Esophagus (tissue), 2 donors: ENCODE measurements around the gene CRABP2. TPM values are rescaled to one million over a fixed set of nuclear protein-coding genes. Genes with fewer than 3 reads are reported as not detected.
A peak's percentile ranks its signal among the peaks of the same experiment; 100 is the strongest.

Experiments used
- H3K27ac ChIP-seq, 2 donors: one replicate each; pipeline ENCODE4 v1.5.1; 2013; ENCODE audit warnings: low read depth in 2 of 2, mild to moderate bottlenecking in 2 of 2, inconsistent platforms in 1 of 2, low read length in 1 of 2, moderate library complexity in 1 of 2
- H3K27me3 ChIP-seq, 2 donors: one replicate each; pipeline ENCODE4 v1.6.1; 2013; ENCODE audit warnings: low read length in 2 of 2, control low read depth in 1 of 2, mild to moderate bottlenecking in 1 of 2; ENCODE audit not compliant: insufficient read depth in 2 of 2, control insufficient read depth in 1 of 2
- H3K36me3 ChIP-seq, 2 donors: one replicate each; pipeline ENCODE4 v1.6.1; 2013; ENCODE audit warnings: low read length in 1 of 2; ENCODE audit not compliant: control insufficient read depth in 2 of 2, insufficient read depth in 2 of 2
- H3K4me1 ChIP-seq, 2 donors: one replicate each; pipeline ENCODE4 v1.6.1; 2013; ENCODE audit warnings: low read length in 1 of 2; ENCODE audit not compliant: control insufficient read depth in 2 of 2, insufficient read depth in 2 of 2
- H3K4me3 ChIP-seq, 2 donors: one replicate each; pipeline ENCODE4 v1.5.1; 2013; ENCODE audit warnings: low read length in 2 of 2, mild to moderate bottlenecking in 2 of 2, low read depth in 1 of 2, moderate library complexity in 1 of 2
- H3K9me3 ChIP-seq, 2 donors: one replicate each; pipeline ENCODE4 v1.6.1; 2013; ENCODE audit warnings: mild to moderate bottlenecking in 2 of 2, low read depth in 1 of 2, low read length in 1 of 2, moderate library complexity in 1 of 2; ENCODE audit not compliant: control insufficient read depth in 2 of 2, insufficient read depth in 1 of 2
- WGBS, 2 donors: extraction: QIAGEN DNeasy Blood & Tissue Kit; methylation state at CpG; one replicate each; pipeline ENCODE4 v1.1.7; 2013; 5-methylcytosine and 5-hydroxymethylcytosine counted together
- polyA plus RNA-seq, 2 donors: library from polyadenylated mRNA; stranded (reverse); fragments of 200-250 nt; gene quantifications; one replicate each; pipeline ENCODE4 v1.2.3, GENCODE V29; 2013
- donor health status: healthy with polysubstance abuse.
- donor health status: Bipolar disorder and iron deficiency.

CRABP2 gene
- polyA plus RNA-seq, 2 donors = 1,310 to 1,799 TPM

GRCh38 chr1:156673387-156674121 lies 31.8 kb downstream of the CRABP2 start:
- WGBS, 2 donors = 63 to 70% methylated on average over 8 of the region's 8 CpGs
- no peak overlapping the region for H3K4me3 ChIP-seq
- H3K27me3 ChIP-seq = peaks cover 0 to 6% of the 10 kb centered on the region in 2 donors
- H3K9me3 ChIP-seq = no peaks in the 10 kb centered on the region
- H3K4me1 ChIP-seq = peaks cover 0 to 5% of the 10 kb centered on the region in 2 donors
- H3K27ac ChIP-seq = no peak overlapping the region
- no peaks in the 10 kb centered on the region for H3K36me3 ChIP-seq

DNA sequence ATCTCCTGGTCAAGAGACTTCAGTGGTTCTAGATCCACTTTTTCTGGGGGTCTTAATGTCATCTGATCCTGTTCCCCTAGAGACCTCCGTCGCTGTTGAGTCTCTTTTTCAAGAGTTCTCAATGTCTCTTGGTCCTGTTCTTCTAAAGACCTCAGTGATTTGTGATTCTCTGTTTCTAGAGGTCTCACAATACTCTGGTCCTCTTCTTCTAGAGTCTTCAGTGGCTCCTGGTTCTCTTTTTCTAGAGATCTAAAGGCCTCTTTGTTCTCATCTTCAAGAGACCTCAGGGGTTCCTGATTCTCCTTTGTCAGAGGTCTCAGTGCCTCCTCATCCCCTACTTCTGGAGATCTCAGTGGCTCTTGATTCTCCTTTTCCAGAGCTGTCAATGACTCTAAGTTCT lies 33.6 kb downstream of the CRABP2 start:
- no peaks in the 10 kb centered on the region for H3K9me3 ChIP-seq
- WGBS, 2 donors = 92 to 96% methylated on average over 2 of the region's 2 CpGs
- H3K27ac ChIP-seq = no peak overlapping the region
- peaks cover 0 to 6% of the 10 kb centered on the region in 2 donors for H3K27me3 ChIP-seq
- H3K36me3 ChIP-seq = no peaks in the 10 kb centered on the region
- H3K4me3 ChIP-seq = no peak overlapping the region
- peaks cover 2 to 4% of the 10 kb centered on the region in 2 donors for H3K4me1 ChIP-seq

- peaks cover 2 to 4% of the 10 kb centered on the region in 2 donors for H3K4me1 ChIP-seq
- peaks cover 0 to under 1% of the 10 kb centered on the region in 2 donors for H3K27me3 ChIP-seq
- 64% methylated on average over 3 to 4 of the region's 4 CpGs for WGBS, 2 donors
Observed at GRCh38 chr1:156670791-156671190, 34.6 kb downstream of the CRABP2 start.

DNA sequence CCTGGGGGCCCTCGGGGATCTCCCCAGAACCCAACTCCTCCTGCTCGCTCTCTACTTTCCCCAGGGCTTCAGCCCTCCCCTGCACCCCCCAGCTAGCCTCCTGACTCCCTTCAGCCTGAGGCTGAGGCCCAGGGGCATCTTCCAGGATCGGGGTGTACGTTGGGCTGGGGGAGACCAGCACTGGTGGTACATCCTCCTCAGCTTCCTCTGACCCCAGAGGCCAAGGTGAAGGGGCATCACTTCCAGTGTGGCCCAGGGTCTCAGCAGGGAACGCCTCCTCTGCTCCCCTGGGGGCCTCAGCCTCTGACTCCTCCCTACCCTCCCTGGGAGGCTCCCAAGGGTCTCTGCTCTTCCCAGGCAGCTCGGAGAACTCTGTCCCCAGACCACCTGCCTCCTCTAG lies 35.0 kb downstream of the CRABP2 start:
- 76 to 80% methylated on average over 5 to 6 of the region's 6 CpGs for WGBS, 2 donors
- Histone ChIP-seq H3K4me3 (no peak overlapping the region), H3K4me1 (peaks cover 2 to 4% of the 10 kb centered on the region in 2 donors), H3K27ac (no peak overlapping the region), H3K9me3 (no peaks in the 10 kb centered on the region), H3K27me3 (no peaks in the 10 kb centered on the region), H3K36me3 (no peaks in the 10 kb centered on the region)

More at GRCh38 chr1:156670791-156671190, 34.6 kb downstream of the CRABP2 start:
- Histone ChIP-seq H3K36me3 (no peaks in the 10 kb centered on the region), H3K27ac (no peak overlapping the region), H3K4me3 (no peak overlapping the region), H3K9me3 (no peaks in the 10 kb centered on the region)

DNA sequence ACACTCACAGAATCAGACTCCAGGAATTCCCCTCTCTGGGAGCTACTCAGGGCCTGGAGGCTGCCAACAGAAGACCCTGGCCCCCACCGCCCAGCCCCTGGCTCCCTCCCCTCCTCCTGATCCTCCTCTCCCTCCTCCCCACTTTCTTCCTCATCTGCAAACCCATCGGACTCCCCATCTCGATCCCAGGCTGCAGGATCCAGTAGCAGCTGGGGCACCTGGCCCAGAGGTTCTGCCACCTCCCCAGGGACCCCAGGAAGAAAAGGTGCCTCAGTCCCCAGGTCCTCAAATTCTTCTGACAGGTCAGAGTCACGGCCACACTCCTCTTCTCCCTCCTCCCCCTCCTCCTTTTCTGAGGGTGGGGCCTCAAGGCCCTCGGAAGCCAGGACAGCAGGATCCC lies 35.6 kb downstream of the CRABP2 start:
- H3K27ac ChIP-seq = no peak overlapping the region
- no peaks in the 10 kb centered on the region for H3K27me3 ChIP-seq
- peaks cover 2 to 4% of the 10 kb centered on the region in 2 donors for H3K4me1 ChIP-seq
- H3K9me3 ChIP-seq = no peaks in the 10 kb centered on the region
- WGBS, 2 donors = 58 to 62% methylated on average over 5 of the region's 5 CpGs
- no peak overlapping the region for H3K4me3 ChIP-seq
- no peaks in the 10 kb centered on the region for H3K36me3 ChIP-seq

- WGBS, 2 donors = 85 to 90% methylated on average over 17 of the region's 17 CpGs
- Histone ChIP-seq H3K27ac (peak overlapping the region; percentile 34 to 53), H3K27me3 (no peaks in the 10 kb centered on the region), H3K4me1 (peaks cover 2 to 4% of the 10 kb centered on the region in 2 donors), H3K4me3 (no peak overlapping the region), H3K36me3 (no peaks in the 10 kb centered on the region), H3K9me3 (no peaks in the 10 kb centered on the region)
Observed at GRCh38 chr1:156668801-156669637, 36.4 kb downstream of the CRABP2 start.

GRCh38 chr1:156667968-156668709 lies 37.2 kb downstream of the CRABP2 start:
- H3K36me3 ChIP-seq = no peaks in the 10 kb centered on the region
- no peak overlapping the region for H3K4me3 ChIP-seq
- H3K4me1 ChIP-seq = peaks cover 2 to 4% of the 10 kb centered on the region in 2 donors
- H3K27me3 ChIP-seq = no peaks in the 10 kb centered on the region
- H3K9me3 ChIP-seq = no peaks in the 10 kb centered on the region
- WGBS, 2 donors = 76 to 81% methylated on average over 9 of the region's 9 CpGs
- H3K27ac ChIP-seq = peak overlapping the region; percentile 53 to 71

- 46 to 49% methylated on average over 5 of the region's 5 CpGs for WGBS, 2 donors
- H3K27me3 ChIP-seq = no peaks in the 10 kb centered on the region
- peaks cover 2 to 4% of the 10 kb centered on the region in 2 donors for H3K4me1 ChIP-seq
- H3K36me3 ChIP-seq = no peaks in the 10 kb centered on the region
- H3K27ac ChIP-seq = peak overlapping the region; percentile 53 to 71
- no peak overlapping the region for H3K4me3 ChIP-seq
- H3K9me3 ChIP-seq = no peaks in the 10 kb centered on the region
Observed at GRCh38 chr1:156667610-156667967, 37.8 kb downstream of the CRABP2 start.

DNA sequence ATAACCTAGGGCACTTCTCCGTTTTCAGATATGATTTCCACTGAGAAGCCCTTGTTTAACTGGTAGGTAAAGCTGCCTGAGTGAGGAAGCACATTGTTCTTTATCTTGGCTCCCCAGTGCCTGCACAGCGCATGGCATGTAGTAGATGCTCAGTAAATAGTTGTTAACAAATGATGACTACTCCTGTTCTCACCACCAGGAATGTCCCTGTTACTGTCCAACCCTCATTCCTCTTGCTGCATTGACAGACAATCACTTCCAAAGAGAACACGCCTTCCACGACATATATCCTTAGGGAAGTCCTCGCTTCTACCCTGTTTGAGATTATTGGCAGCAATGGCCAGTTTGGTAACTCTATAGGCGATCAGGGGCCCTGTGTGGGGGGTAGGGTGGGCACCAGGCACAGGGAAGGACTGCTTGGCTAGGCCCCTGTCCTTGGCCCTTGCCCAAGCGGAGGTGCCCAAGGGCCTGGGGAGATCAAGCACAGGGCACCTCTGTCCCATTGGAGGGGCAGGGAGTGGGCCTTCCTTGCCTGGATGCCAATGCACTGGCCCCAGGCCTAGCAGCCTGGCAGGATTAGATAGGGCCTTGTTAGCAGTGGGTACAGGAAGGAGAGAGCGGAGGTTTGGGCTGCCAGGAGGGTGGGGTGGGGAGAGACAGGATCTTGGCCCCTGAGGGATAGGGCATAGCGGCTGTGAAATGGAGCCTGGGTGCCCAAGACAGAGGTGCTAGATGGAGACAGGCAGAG lies 38.3 kb downstream of the CRABP2 start:
- 81 to 82% methylated on average over 9 of the region's 9 CpGs for WGBS, 2 donors
- Histone ChIP-seq H3K4me1 (peaks cover 4 to 6% of the 10 kb centered on the region in 2 donors), H3K27me3 (no peaks in the 10 kb centered on the region), H3K36me3 (no peaks in the 10 kb centered on the region), H3K27ac (peak overlapping the region; percentile 44 to 53), H3K9me3 (no peaks in the 10 kb centered on the region), H3K4me3 (no peak overlapping the region)
